Stomach (tissue), 9 donors: ENCODE results near the gene TTLL4. TPM values are rescaled to one million over a fixed set of nuclear protein-coding genes. Genes with fewer than 3 reads are reported as not detected.

ENCODE experiments used
- DNase-seq, 2 donors: peaks; one replicate each; pipeline versions ENCODE4 v3.0.0 to v3.0.0-alpha.2; 2013 to 2019
- H3K27ac ChIP-seq, 5 donors: fragments of 200-600 bp in 4 of 5; sonication (generic) in 4 of 5; one replicate each; pipeline ENCODE4 v1.5.1; 2013 to 2019; ENCODE audit warnings: mild to moderate bottlenecking in 1 of 5, moderate library complexity in 1 of 5
- H3K27me3 ChIP-seq, 3 donors: fragments of 200-600 bp; sonication (generic); one replicate each; pipeline ENCODE4 v1.5.1; 2017 to 2019; ENCODE audit warnings: mixed run types in 1 of 3
- H3K36me3 ChIP-seq, 4 donors: fragments of 200-600 bp; sonication (generic); 1 replicate in 3 of 4; 2 replicates in 1 of 4; pipeline ENCODE4 v1.5.1; 2016 to 2019
- H3K4me1 ChIP-seq, 4 donors: fragments of 200-600 bp; sonication (generic); one replicate each; pipeline ENCODE4 v1.5.1; 2016 to 2019
- H3K4me3 ChIP-seq, 4 donors: fragments of 200-600 bp; sonication (generic) in 3 of 4; one replicate each; pipeline ENCODE4 v1.5.1; 2016 to 2019; ENCODE audit warnings: mild to moderate bottlenecking in 1 of 4
- H3K9me3 ChIP-seq, 4 donors: fragments of 200-600 bp; sonication (generic); one replicate each; pipeline ENCODE4 v1.5.1; 2016 to 2019
- EP300 ChIP-seq: sonication (generic); formaldehyde crosslinking; IDR thresholded peaks from one replicate; pipeline ENCODE4 v1.6.1; 2017; ENCODE audit warnings: antibody characterized with exemption
- POLR2A ChIP-seq, 4 donors: fragments of 450-650 bp; IDR thresholded peaks; one replicate each; pipeline ENCODE4 v1.6.1; 2016; ENCODE audit warnings: antibody characterized with exemption in 4 of 4, control low read depth in 2 of 4, mild to moderate bottlenecking in 1 of 4, moderate library complexity in 1 of 4
- POLR2AphosphoS5 ChIP-seq, 3 donors: sonication (generic); formaldehyde crosslinking; IDR thresholded peaks; one replicate each; pipeline ENCODE4 v1.6.1; 2016; ENCODE audit warnings: antibody characterized with exemption in 3 of 3
- WGBS, 5 donors: extraction: QIAGEN DNeasy Blood & Tissue Kit in 3 of 5; methylation state at CpG; one replicate each; pipeline versions ENCODE4 v1.1.5 to v1.1.7; 2013 to 2018; 5-methylcytosine and 5-hydroxymethylcytosine counted together
- intact Hi-C: fragments of 100-400 bp; cut with DNase I; formaldehyde crosslinking; loops from one replicate; pipeline ENCODE4 v1.15.1; 2023; ENCODE audit warnings: low total_unique reads
- polyA plus RNA-seq, 3 donors: library from polyadenylated mRNA; stranded (reverse); fragments of 200-250 nt; gene quantifications; one replicate each; pipeline ENCODE4 v1.2.3, GENCODE V29; 2013
- total RNA-seq, 5 donors: library from RNA; depleted of rRNA; stranded (reverse); fragments of >200 nt; gene quantifications; one replicate each; pipeline versions ENCODE4 v1.1.0 to v1.2.3, GENCODE V29; 2014 to 2016
- TF ChIP-seq, protein P1 (sequence below), 7 experiments: fragments of 450-650 bp in 4 of 7; fragments of 200-600 bp in 3 of 7; sonication (generic) in 3 of 7; IDR thresholded peaks; one replicate each; pipeline ENCODE4 v1.5.1; 2016 to 2019; ENCODE audit warnings: antibody characterized with exemption in 7 of 7, control low read depth in 2 of 7, mild to moderate bottlenecking in 1 of 7
- donor health status: healthy with polysubstance abuse.
- donor health status: Bipolar disorder and iron deficiency.
- donor health status: healthy.

Gene TTLL4
- total and polyA plus RNA-seq, 8 donors: 8.8 to 139 (median 13.9) TPM

- 58 to 81% (median 69%) methylated on average over 3 of the region's 3 CpGs for WGBS, 5 donors
- peak in 1 of 2 donors; percentile 65 for DNase-seq
- intact Hi-C loops: no loop called here
- no peaks in the 10 kb centered on the region for H3K9me3 ChIP-seq
- TF ChIP-seq POLR2AphosphoS5 (IDR thresholded peaks at IDR 0.05): no peak
- TF ChIP-seq, protein P1, sequence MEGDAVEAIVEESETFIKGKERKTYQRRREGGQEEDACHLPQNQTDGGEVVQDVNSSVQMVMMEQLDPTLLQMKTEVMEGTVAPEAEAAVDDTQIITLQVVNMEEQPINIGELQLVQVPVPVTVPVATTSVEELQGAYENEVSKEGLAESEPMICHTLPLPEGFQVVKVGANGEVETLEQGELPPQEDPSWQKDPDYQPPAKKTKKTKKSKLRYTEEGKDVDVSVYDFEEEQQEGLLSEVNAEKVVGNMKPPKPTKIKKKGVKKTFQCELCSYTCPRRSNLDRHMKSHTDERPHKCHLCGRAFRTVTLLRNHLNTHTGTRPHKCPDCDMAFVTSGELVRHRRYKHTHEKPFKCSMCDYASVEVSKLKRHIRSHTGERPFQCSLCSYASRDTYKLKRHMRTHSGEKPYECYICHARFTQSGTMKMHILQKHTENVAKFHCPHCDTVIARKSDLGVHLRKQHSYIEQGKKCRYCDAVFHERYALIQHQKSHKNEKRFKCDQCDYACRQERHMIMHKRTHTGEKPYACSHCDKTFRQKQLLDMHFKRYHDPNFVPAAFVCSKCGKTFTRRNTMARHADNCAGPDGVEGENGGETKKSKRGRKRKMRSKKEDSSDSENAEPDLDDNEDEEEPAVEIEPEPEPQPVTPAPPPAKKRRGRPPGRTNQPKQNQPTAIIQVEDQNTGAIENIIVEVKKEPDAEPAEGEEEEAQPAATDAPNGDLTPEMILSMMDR (IDR thresholded peaks at IDR 0.05): no peak
- TF ChIP-seq EP300: no peak
- no peak for TF ChIP-seq POLR2A (IDR thresholded peaks at IDR 0.05)
- peaks cover 0 to 5% (median 2%) of the 10 kb centered on the region in 4 donors for H3K4me1 ChIP-seq
- H3K4me3 ChIP-seq: no peak overlapping the region
- no peak overlapping the region for H3K27ac ChIP-seq
- no peaks in the 10 kb centered on the region for H3K27me3 ChIP-seq
- H3K36me3 ChIP-seq: peaks cover 53 to 82% (median 78%) of the 10 kb centered on the region in 4 donors
Measured at GRCh38 chr2:218754201-218754600, 43.6 kb downstream of the TTLL4 start.

GRCh38 chr2:218754781-218755180, 44.1 kb downstream of the TTLL4 start:
- TF ChIP-seq EP300: no peak
- TF ChIP-seq POLR2A (IDR thresholded peaks at IDR 0.05): no peak
- TF ChIP-seq POLR2AphosphoS5 (IDR thresholded peaks at IDR 0.05): no peak
- TF ChIP-seq, protein P1 (IDR thresholded peaks at IDR 0.05): no peak

DNA sequence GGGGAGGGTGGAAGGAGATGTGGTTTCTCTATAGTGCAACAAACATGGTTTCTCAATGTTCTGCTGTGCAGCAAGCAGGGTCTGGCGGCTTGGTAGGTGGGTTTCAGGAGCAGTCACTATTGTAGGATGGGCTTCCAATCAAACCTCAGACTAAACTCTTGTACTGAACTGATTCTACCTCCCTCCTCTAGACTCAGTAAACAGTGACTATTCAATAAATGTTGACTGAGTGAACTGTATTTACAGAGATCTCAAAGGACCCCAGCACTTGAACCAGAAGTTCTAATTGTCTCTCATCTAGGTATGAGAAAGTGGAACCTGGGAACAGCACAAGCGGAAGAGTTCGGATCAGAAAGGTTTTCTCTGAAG, 44.5 kb downstream of the TTLL4 start:
- DNase-seq: no peak
- TF ChIP-seq POLR2A (IDR thresholded peaks at IDR 0.05) (no peak), POLR2AphosphoS5 (IDR thresholded peaks at IDR 0.05) (no peak), EP300 (no peak)
- TF ChIP-seq, protein P1 (IDR thresholded peaks at IDR 0.05): no peak
- Histone ChIP-seq H3K27ac (no peak overlapping the region), H3K36me3 (peaks cover 43 to 72% (median 68%) of the 10 kb centered on the region in 4 donors), H3K4me1 (peaks cover 0 to 5% (median 2%) of the 10 kb centered on the region in 4 donors), H3K9me3 (no peaks in the 10 kb centered on the region), H3K27me3 (no peaks in the 10 kb centered on the region), H3K4me3 (no peak overlapping the region)
- WGBS, 5 donors: 97 to 100% (median 98%) methylated on average over 3 of the region's 3 CpGs
- intact Hi-C loops: no loop called here

More at GRCh38 chr2:218754781-218755180, 44.1 kb downstream of the TTLL4 start:
- intact Hi-C loops: no loop called here
- Histone ChIP-seq H3K27ac (no peak overlapping the region), H3K4me1 (peaks cover 0 to 5% (median 2%) of the 10 kb centered on the region in 4 donors), H3K27me3 (no peaks in the 10 kb centered on the region), H3K9me3 (no peaks in the 10 kb centered on the region), H3K4me3 (no peak overlapping the region), H3K36me3 (peaks cover 47 to 76% (median 72%) of the 10 kb centered on the region in 4 donors)
- no peak for DNase-seq
- 85 to 98% (median 93%) methylated on average over 7 of the region's 7 CpGs for WGBS, 5 donors

DNA sequence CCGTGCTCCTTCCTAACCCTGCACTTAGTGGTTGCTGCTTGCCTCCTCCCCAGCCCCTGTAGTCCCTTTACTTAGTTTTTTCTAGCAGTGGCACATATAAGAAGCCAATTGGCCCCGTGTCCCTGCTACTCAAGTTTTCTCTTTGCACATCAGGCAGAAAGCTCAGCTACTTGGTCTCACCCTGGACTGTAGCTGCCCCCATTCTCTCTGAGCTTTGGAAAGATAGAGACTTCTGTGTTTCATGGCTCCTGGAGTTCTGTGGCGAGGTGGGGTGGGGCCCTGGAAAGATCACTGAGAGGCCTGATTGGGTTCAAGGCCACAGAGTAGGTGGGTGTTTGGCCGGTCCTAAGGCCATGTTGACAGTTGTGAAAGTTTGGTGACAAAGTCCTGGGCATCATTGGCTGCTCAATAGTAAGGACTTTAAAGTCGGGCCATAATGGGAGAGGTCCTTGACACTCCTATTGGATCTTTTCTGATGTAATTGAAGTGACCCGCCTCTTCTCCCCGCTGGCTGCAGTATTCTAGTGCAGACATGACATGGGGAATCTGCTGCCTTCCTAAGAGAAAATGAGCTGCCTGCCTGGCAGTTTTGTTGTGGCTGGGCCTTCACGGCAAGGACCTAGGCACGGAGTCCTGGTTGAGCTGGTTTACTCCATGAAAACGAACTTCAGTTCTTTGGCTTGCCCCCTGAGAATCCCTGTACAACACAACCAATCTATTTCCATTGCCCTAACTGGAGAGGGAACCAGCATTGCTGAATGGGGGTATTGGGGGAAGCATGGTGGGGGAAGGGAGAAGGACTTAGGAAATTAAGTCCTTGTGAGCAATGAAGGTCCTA, 45.2 kb downstream of the TTLL4 start:
- Histone ChIP-seq H3K4me1 (peaks cover 0 to 5% (median 2%) of the 10 kb centered on the region in 4 donors), H3K9me3 (no peaks in the 10 kb centered on the region), H3K4me3 (no peak overlapping the region), H3K36me3 (peaks cover 37 to 66% (median 62%) of the 10 kb centered on the region in 4 donors), H3K27ac (no peak overlapping the region), H3K27me3 (no peaks in the 10 kb centered on the region)
- DNase-seq: no peak
- no peak for TF ChIP-seq EP300
- TF ChIP-seq POLR2A (IDR thresholded peaks at IDR 0.05): no peak
- TF ChIP-seq, protein P1 (IDR thresholded peaks at IDR 0.05): no peak
- TF ChIP-seq POLR2AphosphoS5 (IDR thresholded peaks at IDR 0.05): no peak
- 90 to 97% (median 94%) methylated on average over 10 of the region's 10 CpGs for WGBS, 5 donors
- intact Hi-C loops: no loop called here
